Gastroesophageal sphincter (tissue), 4 donors: Measurements from ENCODE around the gene AGTR1. TPM values are rescaled to one million over a fixed set of nuclear protein-coding genes. Genes with fewer than 3 reads are reported as not detected.

ENCODE experiments used
- ATAC-seq: fragments of 150-250 bp; one replicate; pipeline ENCODE4 v1.9.1; 2016; ENCODE audit warnings: mild to moderate bottlenecking, moderate library complexity
- H3K27ac ChIP-seq, 4 donors: fragments of 200-600 bp; sonication (generic) in 3 of 4; 1 replicate in 3 of 4; 2 replicates in 1 of 4; pipeline ENCODE4 v1.5.1; 2016 to 2019
- H3K27me3 ChIP-seq: fragments of 200-600 bp; sonication (generic); one replicate; pipeline ENCODE4 v1.5.1; 2019
- H3K36me3 ChIP-seq, 2 donors: fragments of 200-600 bp; sonication (generic); one replicate each; pipeline ENCODE4 v1.5.1; 2019; ENCODE audit warnings: control low read depth in 1 of 2
- H3K4me1 ChIP-seq, 3 donors: fragments of 200-600 bp; sonication (generic); 1 replicate in 2 of 3; 2 replicates in 1 of 3; pipeline ENCODE4 v1.5.1; 2016 to 2019; ENCODE audit warnings: control low read depth in 2 of 3
- H3K4me3 ChIP-seq, 2 donors: fragments of 200-600 bp; sonication (generic); one replicate each; pipeline ENCODE4 v1.5.1; 2019; ENCODE audit warnings: mild to moderate bottlenecking in 1 of 2, moderate library complexity in 1 of 2
- H3K9me3 ChIP-seq, 3 donors: fragments of 200-600 bp; sonication (generic); one replicate each; pipeline ENCODE4 v1.5.1; 2017 to 2019; ENCODE audit warnings: control low read depth in 2 of 3
- CTCF ChIP-seq, 4 experiments: fragments of 200-600 bp in 2 of 4; fragments of 450-650 bp in 2 of 4; sonication (generic) in 1 of 4; IDR thresholded peaks; one replicate each; pipeline ENCODE4 v1.5.1; 2017 to 2019; ENCODE audit warnings: antibody characterized with exemption in 4 of 4, mild to moderate bottlenecking in 2 of 4, moderate library complexity in 2 of 4
- EP300 ChIP-seq: sonication (generic); formaldehyde crosslinking; IDR thresholded peaks from one replicate; pipeline ENCODE4 v1.6.1; 2017; ENCODE audit warnings: antibody characterized with exemption, mild to moderate bottlenecking
- POLR2A ChIP-seq, 2 donors: fragments of 450-650 bp; IDR thresholded peaks; one replicate each; pipeline ENCODE4 v1.6.1; 2017; ENCODE audit warnings: antibody characterized with exemption in 2 of 2, mild to moderate bottlenecking in 2 of 2, moderate library complexity in 1 of 2
- POLR2AphosphoS5 ChIP-seq: sonication (generic); formaldehyde crosslinking; IDR thresholded peaks from one replicate; pipeline ENCODE4 v1.6.1; 2017; ENCODE audit warnings: antibody characterized with exemption
- WGBS, 2 donors: methylation state at CpG; one replicate each; pipeline ENCODE4 v1.1.5; 2018; ENCODE audit warnings: low coverage in 1 of 2; 5-methylcytosine and 5-hydroxymethylcytosine counted together
- total RNA-seq, 4 donors: library from RNA; depleted of rRNA; stranded (reverse); fragments of >200 nt; gene quantifications; one replicate each; pipeline ENCODE4 v1.1.0, GENCODE V29; 2016

AGTR1 gene
- total RNA-seq, 4 donors from 2014 or later = 13.4 to 32.4 (median 22.0) TPM

GRCh38 chr3:148657470-148657869 lies 40.2 kb upstream of the AGTR1 start:
- 86% methylated on average over 4 of the region's 4 CpGs for WGBS, 2 donors
- Histone ChIP-seq H3K27me3 (no peaks in the 10 kb centered on the region), H3K4me3 (no peak overlapping the region), H3K9me3 (no peaks in the 10 kb centered on the region), H3K4me1 (no peaks in the 10 kb centered on the region), H3K27ac (no peak overlapping the region), H3K36me3 (no peaks in the 10 kb centered on the region)
- ATAC-seq = no peak
- TF ChIP-seq CTCF (IDR thresholded peaks at IDR 0.05) (no peak), POLR2AphosphoS5 (no peak), POLR2A (IDR thresholded peaks at IDR 0.05) (no peak), EP300 (no peak)

- H3K4me3 ChIP-seq = no peak overlapping the region
- no peaks in the 10 kb centered on the region for H3K4me1 ChIP-seq
- H3K27ac ChIP-seq = no peak overlapping the region
- ATAC-seq = no peak
- H3K27me3 ChIP-seq = no peaks in the 10 kb centered on the region
- 57 to 78% methylated on average over 1 of the region's 1 CpG for WGBS, 2 donors
- TF ChIP-seq POLR2AphosphoS5 (no peak), CTCF (IDR thresholded peaks at IDR 0.05) (no peak), POLR2A (IDR thresholded peaks at IDR 0.05) (no peak), EP300 (no peak)
- no peaks in the 10 kb centered on the region for H3K36me3 ChIP-seq
- no peaks in the 10 kb centered on the region for H3K9me3 ChIP-seq
Observed at GRCh38 chr3:148659512-148659911, 38.2 kb upstream of the AGTR1 start.

- no peaks in the 10 kb centered on the region for H3K9me3 ChIP-seq
- no peaks in the 10 kb centered on the region for H3K27me3 ChIP-seq
- no peak overlapping the region for H3K4me3 ChIP-seq
- H3K4me1 ChIP-seq = no peaks in the 10 kb centered on the region
- no peak for TF ChIP-seq EP300
- TF ChIP-seq POLR2A (IDR thresholded peaks at IDR 0.05) = no peak
- TF ChIP-seq POLR2AphosphoS5 = no peak
- TF ChIP-seq CTCF (IDR thresholded peaks at IDR 0.05) = no peak
- H3K36me3 ChIP-seq = no peaks in the 10 kb centered on the region
- ATAC-seq = no peak
- H3K27ac ChIP-seq = no peak overlapping the region
Observed at GRCh38 chr3:148680289-148680688, 17.4 kb upstream of the AGTR1 start.

GRCh38 chr3:148681080-148681479 lies 16.6 kb upstream of the AGTR1 start:
- 60 to 86% methylated on average over 1 of the region's 1 CpG for WGBS, 2 donors
- H3K36me3 ChIP-seq = no peaks in the 10 kb centered on the region
- H3K27ac ChIP-seq = no peak overlapping the region
- H3K4me3 ChIP-seq = no peak overlapping the region
- no peaks in the 10 kb centered on the region for H3K27me3 ChIP-seq
- ATAC-seq = no peak
- H3K9me3 ChIP-seq = no peaks in the 10 kb centered on the region
- H3K4me1 ChIP-seq = no peaks in the 10 kb centered on the region
- TF ChIP-seq CTCF (IDR thresholded peaks at IDR 0.05) = no peak
- no peak for TF ChIP-seq EP300
- TF ChIP-seq POLR2A (IDR thresholded peaks at IDR 0.05) = no peak
- TF ChIP-seq POLR2AphosphoS5 = no peak

- Histone ChIP-seq H3K9me3 (no peaks in the 10 kb centered on the region), H3K4me3 (no peak overlapping the region), H3K36me3 (no peaks in the 10 kb centered on the region), H3K27ac (no peak overlapping the region), H3K4me1 (no peaks in the 10 kb centered on the region), H3K27me3 (no peaks in the 10 kb centered on the region)
- 68 to 86% methylated on average over 1 to 3 of the region's 3 CpGs for WGBS, 2 donors
- TF ChIP-seq POLR2A (IDR thresholded peaks at IDR 0.05) (no peak), CTCF (IDR thresholded peaks at IDR 0.05) (no peak), POLR2AphosphoS5 (no peak), EP300 (no peak)
- no peak for ATAC-seq
Observed at GRCh38 chr3:148682997-148683396, 14.7 kb upstream of the AGTR1 start.
